Right lobe of liver (tissue), 6 donors: ENCODE results near the gene KL. TPM values are rescaled to one million over a fixed set of nuclear protein-coding genes. Genes with fewer than 3 reads are reported as not detected.
A peak's percentile ranks its signal among the peaks of the same experiment; 100 is the strongest.

Source experiments
- ATAC-seq, 4 donors: fragments of 200-7000 bp; cut with Tn5 transposase; one replicate each; pipeline ENCODE4 v1.9.1; 2020; ENCODE audit warnings: mild to moderate bottlenecking in 4 of 4, moderate library complexity in 4 of 4
- DNase-seq, 3 donors: peaks; one replicate each; pipeline ENCODE4 v3.0.0-alpha.2; 2020
- H3K27ac ChIP-seq, 3 donors: fragments of 200-600 bp; one replicate each; pipeline ENCODE4 v1.8.0; 2022
- H3K27me3 ChIP-seq, 2 donors: fragments of 200-600 bp; one replicate each; pipeline ENCODE4 v1.8.0; 2022
- H3K36me3 ChIP-seq, 4 donors: fragments of 200-600 bp; sonication (generic) in 1 of 4; one replicate each; pipeline versions ENCODE4 v1.5.1 to v1.8.0; 2017 to 2022; ENCODE audit warnings: control low read depth in 1 of 4
- H3K4me1 ChIP-seq, 4 donors: fragments of 200-600 bp; sonication (generic) in 1 of 4; one replicate each; pipeline versions ENCODE4 v1.5.1 to v1.8.0; 2017 to 2022; ENCODE audit warnings: control low read depth in 1 of 4
- H3K4me3 ChIP-seq, 3 donors: fragments of 200-600 bp; one replicate each; pipeline ENCODE4 v1.8.0; 2022
- H3K9me3 ChIP-seq, 4 donors: fragments of 200-600 bp; sonication (generic) in 1 of 4; one replicate each; pipeline versions ENCODE4 v1.5.1 to v1.8.0; 2017 to 2022; ENCODE audit warnings: control low read depth in 1 of 4
- POLR2A ChIP-seq: fragments of 450-650 bp; IDR thresholded peaks from one replicate; pipeline ENCODE4 v1.6.1; 2017; ENCODE audit warnings: antibody characterized with exemption, mild to moderate bottlenecking
- WGBS: methylation state at CpG from one replicate; pipeline ENCODE4 v1.1.6; 2018; ENCODE audit warnings: low coverage, low lambda C conversion rate; ENCODE audit not compliant: insufficient coverage; ENCODE audit errors: missing lambda C conversion rate; 5-methylcytosine and 5-hydroxymethylcytosine counted together
- intact Hi-C, 2 donors: fragments of 100-400 bp; cut with DNase I; formaldehyde crosslinking; loops; one replicate each; pipeline versions ENCODE4 v1.11.2 to v1.14.1; 2022
- total RNA-seq, 6 experiments: library from RNA; depleted of rRNA in 2 of 6; stranded (reverse); fragments of >200 nt in 2 of 6; fragmentation: NEBNext Ultra II Directional in 3 of 6; extraction: Animal tissue kit (Norgen Biotek cat#: 25700) in 3 of 6; gene quantifications; one replicate each; pipeline versions ENCODE4 v1.1.0 to v1.2.4, GENCODE V29; 2016 to 2023
- TF ChIP-seq, protein P1 (sequence below), 4 donors: fragments of 200-600 bp in 3 of 4; fragments of 450-650 bp in 1 of 4; IDR thresholded peaks; one replicate each; pipeline versions ENCODE4 v1.5.1 to v1.8.0; 2016 to 2022; ENCODE audit warnings: antibody characterized with exemption in 4 of 4, mild to moderate bottlenecking in 2 of 4
- donor health status: DM: no; HTN: yes; CAD: no.
- donor health status: DM: no; HTN: no; CAD: no.
- donor health status: DM: no; HTN: no; CAD: no.
- donor health status: DM: no; HTN: yes; CAD: no.
- donor health status: DM: no; HTN: yes; CAD: no.

KL gene
- total RNA-seq, 6 experiments from 2014 or later: 0.09 to 1.2 (median 0.39) TPM

DNA sequence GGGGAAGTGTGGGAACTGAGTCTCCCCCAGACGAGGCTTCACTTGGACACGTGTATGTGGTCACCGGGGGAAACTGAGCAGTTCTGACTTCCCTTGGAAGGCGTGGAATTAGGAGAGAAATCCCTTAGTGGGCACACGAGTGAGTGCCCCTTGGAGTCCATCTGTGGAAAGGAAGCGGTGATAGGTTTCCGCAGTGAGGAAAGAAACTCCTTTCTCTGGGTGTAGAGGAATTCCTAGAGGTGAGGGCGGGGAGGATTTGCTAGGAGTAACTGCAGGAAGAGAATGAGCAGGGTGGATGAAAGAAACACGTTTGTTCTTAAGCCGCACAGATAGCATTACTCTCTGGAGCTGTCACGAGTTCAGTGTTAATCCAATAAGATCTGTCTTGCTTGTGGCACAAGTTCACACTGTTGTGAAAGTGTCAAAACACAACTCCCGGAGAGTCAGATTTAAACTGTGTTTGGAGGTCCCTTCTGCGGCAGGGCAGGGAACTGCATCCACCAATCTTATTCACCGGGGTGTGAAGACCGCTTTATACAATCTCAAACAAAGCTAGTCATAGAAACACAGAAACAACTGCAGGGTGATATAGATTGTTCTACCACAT is 1.2 kb downstream of the KL start:
- 4% methylated on average over 12 of the region's 15 CpGs for WGBS
- Histone ChIP-seq H3K36me3 (no peaks in the 10 kb centered on the region), H3K27ac (peak overlapping the region in 2 of 3 donors; percentile 4 to 41), H3K4me1 (peaks cover 0 to 14% (median 3%) of the 10 kb centered on the region in 4 donors), H3K27me3 (no peaks in the 10 kb centered on the region), H3K4me3 (peak overlapping the region; percentile 30 to 55 (median 43)), H3K9me3 (no peaks in the 10 kb centered on the region)
- DNase-seq (peak; percentile 49 to 70 (median 55)), ATAC-seq (peak; percentile 88 to 94 (median 94))
- TF ChIP-seq POLR2A: no peak
- TF ChIP-seq, protein P1, sequence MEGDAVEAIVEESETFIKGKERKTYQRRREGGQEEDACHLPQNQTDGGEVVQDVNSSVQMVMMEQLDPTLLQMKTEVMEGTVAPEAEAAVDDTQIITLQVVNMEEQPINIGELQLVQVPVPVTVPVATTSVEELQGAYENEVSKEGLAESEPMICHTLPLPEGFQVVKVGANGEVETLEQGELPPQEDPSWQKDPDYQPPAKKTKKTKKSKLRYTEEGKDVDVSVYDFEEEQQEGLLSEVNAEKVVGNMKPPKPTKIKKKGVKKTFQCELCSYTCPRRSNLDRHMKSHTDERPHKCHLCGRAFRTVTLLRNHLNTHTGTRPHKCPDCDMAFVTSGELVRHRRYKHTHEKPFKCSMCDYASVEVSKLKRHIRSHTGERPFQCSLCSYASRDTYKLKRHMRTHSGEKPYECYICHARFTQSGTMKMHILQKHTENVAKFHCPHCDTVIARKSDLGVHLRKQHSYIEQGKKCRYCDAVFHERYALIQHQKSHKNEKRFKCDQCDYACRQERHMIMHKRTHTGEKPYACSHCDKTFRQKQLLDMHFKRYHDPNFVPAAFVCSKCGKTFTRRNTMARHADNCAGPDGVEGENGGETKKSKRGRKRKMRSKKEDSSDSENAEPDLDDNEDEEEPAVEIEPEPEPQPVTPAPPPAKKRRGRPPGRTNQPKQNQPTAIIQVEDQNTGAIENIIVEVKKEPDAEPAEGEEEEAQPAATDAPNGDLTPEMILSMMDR (IDR thresholded peaks at IDR 0.05): peak; percentile 55 to 77 (median 71)
- intact Hi-C loops: no loop called here

DNA sequence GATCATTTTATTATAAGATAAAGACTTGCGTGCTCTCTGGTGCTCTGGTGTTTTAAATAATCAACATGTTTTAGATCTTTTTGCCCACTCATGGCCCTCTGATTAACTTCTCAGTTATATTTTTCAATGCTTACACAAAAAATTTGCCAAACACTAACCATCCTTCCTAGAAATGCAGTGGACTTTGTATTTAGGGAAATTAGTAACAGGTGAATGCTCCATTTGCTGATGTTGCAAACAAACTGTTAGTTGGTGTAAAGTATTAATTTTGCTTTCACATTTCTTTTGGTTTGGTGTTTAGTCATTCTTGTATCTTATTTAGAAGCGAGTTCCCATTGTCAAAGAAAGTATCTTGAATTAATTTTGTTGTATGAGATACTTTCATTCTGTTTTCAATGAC is 2.7 kb downstream of the KL start:
- intact Hi-C loops: no loop called here
- no peak for TF ChIP-seq POLR2A
- TF ChIP-seq, protein P1 (IDR thresholded peaks at IDR 0.05): no peak
- H3K4me3 ChIP-seq: no peak overlapping the region
- peaks cover 0 to 18% (median 3%) of the 10 kb centered on the region in 4 donors for H3K4me1 ChIP-seq
- ATAC-seq (no peak), DNase-seq (no peak)
- no peaks in the 10 kb centered on the region for H3K27me3 ChIP-seq
- H3K27ac ChIP-seq: no peak overlapping the region
- no peaks in the 10 kb centered on the region for H3K36me3 ChIP-seq
- no peaks in the 10 kb centered on the region for H3K9me3 ChIP-seq
- 71% methylated on average over 2 of the region's 2 CpGs for WGBS

DNA sequence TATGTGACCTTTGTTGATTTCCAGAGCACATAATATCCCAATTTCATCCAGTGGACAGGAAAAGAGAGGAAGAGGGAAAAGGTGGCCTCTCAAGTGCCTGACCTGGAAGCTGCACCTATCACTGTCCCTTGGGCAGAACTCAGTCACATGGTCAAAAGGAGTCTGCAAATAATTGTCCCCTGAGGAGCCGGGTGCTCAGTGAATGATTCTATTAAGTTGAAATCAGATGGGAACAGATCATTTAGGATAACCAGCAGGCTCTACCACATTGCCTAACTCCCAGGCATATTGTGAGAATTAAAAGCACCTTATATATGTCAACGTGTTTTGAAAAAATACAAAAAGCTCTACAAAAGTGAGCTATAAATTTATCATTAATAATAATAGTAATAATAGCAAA is 6.8 kb downstream of the KL start:
- Histone ChIP-seq H3K9me3 (no peaks in the 10 kb centered on the region), H3K27me3 (no peaks in the 10 kb centered on the region), H3K4me3 (no peak overlapping the region), H3K4me1 (peaks cover 0 to 11% (median 3%) of the 10 kb centered on the region in 4 donors), H3K36me3 (no peaks in the 10 kb centered on the region), H3K27ac (no peak overlapping the region)
- 68% methylated on average over 2 of the region's 2 CpGs for WGBS
- intact Hi-C loops: no loop called here
- TF ChIP-seq, protein P1 (IDR thresholded peaks at IDR 0.05): no peak
- no peak for TF ChIP-seq POLR2A
- ATAC-seq (no peak), DNase-seq (no peak)

DNA sequence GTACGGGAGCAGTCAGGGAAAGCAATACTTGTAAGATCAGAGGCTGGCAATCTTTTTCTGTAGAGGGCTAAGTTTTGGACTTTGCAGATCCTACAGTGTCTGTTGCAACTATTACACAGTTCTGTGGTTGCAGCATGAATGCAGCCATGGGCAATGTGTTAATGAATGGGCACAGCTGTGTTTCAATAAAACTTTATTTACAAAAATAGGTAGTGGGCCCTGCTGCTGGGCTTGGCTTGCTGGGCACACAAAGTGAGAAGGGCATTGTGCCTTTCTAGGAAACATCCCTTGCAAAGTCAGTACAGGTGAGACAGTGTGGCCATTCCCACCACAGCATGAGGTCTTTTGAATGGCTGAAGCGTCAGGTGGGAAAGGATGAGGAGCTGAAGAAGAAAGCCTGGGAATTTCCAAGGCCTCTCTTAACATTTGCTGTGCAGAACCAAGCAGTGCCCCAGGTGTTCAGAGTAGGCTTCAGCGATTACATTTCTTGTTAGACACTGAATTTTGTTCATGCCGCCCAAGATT is 9.1 kb downstream of the KL start:
- ATAC-seq: no peak
- H3K9me3 ChIP-seq: no peaks in the 10 kb centered on the region
- intact Hi-C loops: no loop called here
- no peak overlapping the region for H3K27ac ChIP-seq
- H3K27me3 ChIP-seq: no peaks in the 10 kb centered on the region
- DNase-seq: no peak
- TF ChIP-seq POLR2A: no peak
- TF ChIP-seq, protein P1 (IDR thresholded peaks at IDR 0.05): no peak
- no peaks in the 10 kb centered on the region for H3K36me3 ChIP-seq
- 57% methylated on average over 3 of the region's 4 CpGs for WGBS
- no peak overlapping the region for H3K4me3 ChIP-seq
- H3K4me1 ChIP-seq: peaks cover 0 to 5% (median 0%) of the 10 kb centered on the region in 4 donors
